B cell (primary cell): ENCODE data around the gene COL1A1. TPM values are rescaled to one million over a fixed set of nuclear protein-coding genes. Genes with fewer than 3 reads are reported as not detected.

Experiments used
- ATAC-seq: fragments of 200-7000 bp; cut with Tn5 transposase; one replicate; pipeline ENCODE4 v1.10.0; 2021; ENCODE audit warnings: low read depth, mild to moderate bottlenecking, moderate number of reproducible peaks, moderate library complexity
- CTCF ChIA-PET: fragments of 350-600 bp; sonication (Branson Sonifier 250); formaldehyde crosslinking; loops from one replicate; lab custom pipeline; 2021; ENCODE audit warnings: antibody characterized with exemption, inconsistent platforms; lab: Charles Lee
- POLR2A ChIA-PET: fragments of 350-600 bp; sonication (Branson Sonifier 250); formaldehyde crosslinking; loops from one replicate; lab custom pipeline; 2021; ENCODE audit warnings: antibody characterized with exemption; lab: Charles Lee
- DNase-seq: peaks from one replicate; pipeline ENCODE4 v3.0.0; 2013
- H2AFZ ChIP-seq: 2 replicates; pipeline ENCODE4 v1.6.1; 2012; ENCODE audit warnings: mild to moderate bottlenecking, low read depth, low read length; ENCODE audit not compliant: insufficient read depth, poor library complexity, severe bottlenecking
- H3K27ac ChIP-seq, 2 donors: 1 replicate in 1 of 2; 2 replicates in 1 of 2; pipeline ENCODE4 v1.5.1; 2012 to 2013; ENCODE audit warnings: low read length in 2 of 2, mild to moderate bottlenecking in 2 of 2, moderate library complexity in 1 of 2
- H3K27me3 ChIP-seq, 4 experiments: fragments of 200-600 bp in 1 of 4; sonication (generic) in 1 of 4; replicated peaks in 1 of 4; 1 replicate in 2 of 4; 2 replicates in 2 of 4; pipeline versions ENCODE4 v1.6.1 to v1.7.0; 2013 to 2016; ENCODE audit warnings: low read length in 3 of 4, mild to moderate bottlenecking in 2 of 4, mixed read lengths in 1 of 4, moderate library complexity in 1 of 4; ENCODE audit not compliant: insufficient read depth in 4 of 4, control insufficient read depth in 3 of 4; ENCODE audit errors: control extremely low read depth in 1 of 4
- H3K36me3 ChIP-seq, 2 experiments: replicated peaks in 1 of 2; 1 replicate in 1 of 2; 2 replicates in 1 of 2; pipeline versions ENCODE4 v1.6.1 to v1.7.1; 2013; ENCODE audit warnings: low read length in 1 of 2; ENCODE audit not compliant: insufficient read depth in 2 of 2, control insufficient read depth in 1 of 2; ENCODE audit errors: control extremely low read depth in 1 of 2, extremely low read depth in 1 of 2
- H3K4me1 ChIP-seq, 2 donors: fragments of 200-600 bp in 1 of 2; sonication (generic) in 1 of 2; 1 replicate in 1 of 2; 2 replicates in 1 of 2; pipeline versions ENCODE4 v1.5.1 to v1.6.1; 2013 to 2017; ENCODE audit warnings: low read length in 2 of 2; ENCODE audit not compliant: control insufficient read depth in 2 of 2, insufficient read depth in 2 of 2
- H3K4me2 ChIP-seq: replicated peaks from 2 replicates; pipeline ENCODE3; 2012; ENCODE audit warnings: mild to moderate bottlenecking, low read depth, low read length; ENCODE audit not compliant: poor library complexity, severe bottlenecking
- H3K4me3 ChIP-seq, 5 experiments: fragments of 200-600 bp in 1 of 5; sonication (generic) in 1 of 5; 1 replicate in 3 of 5; 2 replicates in 2 of 5; pipeline versions ENCODE4 v1.5.1 to v1.7.0; 2011 to 2016; ENCODE audit warnings: low read length in 4 of 5, mild to moderate bottlenecking in 4 of 5, low read depth in 2 of 5, control low read depth in 1 of 5, moderate library complexity in 1 of 5; ENCODE audit not compliant: insufficient read depth in 1 of 5; ENCODE audit errors: control extremely low read depth in 1 of 5, extremely low read depth in 1 of 5
- H3K79me2 ChIP-seq: fragments of 200-600 bp; sonication (generic); one replicate; pipeline ENCODE4 v1.6.0; 2016; ENCODE audit warnings: low read length; ENCODE audit not compliant: control insufficient read depth, insufficient read depth
- H3K9ac ChIP-seq: fragments of 200-600 bp; sonication (generic); 2 replicates; pipeline ENCODE4 v1.6.1; 2017; ENCODE audit warnings: mild to moderate bottlenecking, low read length, moderate library complexity
- H3K9me3 ChIP-seq, 3 donors: one replicate each; pipeline versions ENCODE4 v1.6.1 to v1.7.1; 2013; ENCODE audit warnings: low read length in 2 of 3; ENCODE audit not compliant: control insufficient read depth in 2 of 3, insufficient read depth in 1 of 3; ENCODE audit errors: control extremely low read depth in 1 of 3
- H4K20me1 ChIP-seq: 2 replicates; pipeline ENCODE4 v1.6.0; 2012; ENCODE audit warnings: mild to moderate bottlenecking, low read length; ENCODE audit not compliant: insufficient read depth, control insufficient read depth, poor library complexity, severe bottlenecking
- H3K27ac Mint-ChIP-seq: one replicate; pipeline ENCODE4 v1.8.0; 2021; ENCODE audit warnings: mixed read lengths
- H3K27me3 Mint-ChIP-seq: one replicate; pipeline ENCODE4 v1.8.0; 2021; ENCODE audit warnings: mixed read lengths
- H3K4me1 Mint-ChIP-seq: one replicate; pipeline ENCODE4 v1.8.0; 2021; ENCODE audit warnings: mixed read lengths
- H3K4me3 Mint-ChIP-seq: one replicate; pipeline ENCODE4 v1.8.0; 2021; ENCODE audit warnings: mixed read lengths
- H3K9me3 Mint-ChIP-seq: one replicate; pipeline ENCODE4 v1.8.0; 2022; ENCODE audit warnings: mixed read lengths; ENCODE audit not compliant: insufficient read depth
- CTCF ChIP-seq: fragments of 200-600 bp; IDR thresholded peaks from one replicate; pipeline ENCODE4 v1.8.0; 2022; ENCODE audit warnings: antibody characterized with exemption, mild to moderate bottlenecking
- EZH2 ChIP-seq: IDR thresholded peaks from 2 replicates; pipeline ENCODE4 v1.6.1; 2012; ENCODE audit warnings: borderline replicate concordance, low read depth, mild to moderate bottlenecking, moderate library complexity, low read length; ENCODE audit not compliant: insufficient read depth, poor library complexity, severe bottlenecking
- WGBS: methylation state at CpG from one replicate; pipeline ENCODE4 v1.1.5; 2013; ENCODE audit warnings: missing lambda C conversion rate; ENCODE audit not compliant: insufficient coverage; 5-methylcytosine and 5-hydroxymethylcytosine counted together
- intact Hi-C: fragments of 100-400 bp; cut with micrococcal nuclease; formaldehyde crosslinking; loops from one replicate; pipeline ENCODE4 v1.10.0; 2022
- polyA plus RNA-seq: library from polyadenylated mRNA; depleted of rRNA; stranded (reverse); fragments of >200 nt; gene quantifications from 2 replicates; pipeline ENCODE4 v1.2.3, GENCODE V29; 2012
- total RNA-seq, 2 donors: library from RNA; stranded (reverse); fragments of 120-200 nt in 1 of 2; gene quantifications; 1 replicate in 1 of 2; 2 replicates in 1 of 2; pipeline versions ENCODE4 v1.2.3 to v1.2.4, GENCODE V29; 2013 to 2022

The COL1A1 gene
- total and polyA plus RNA-seq, 2 donors (not counting 1 experiment from before 2014, with no cell fraction given) = 0.66 to 9.1 TPM

GRCh38 chr17:50244771-50245170 lies 43.3 kb upstream of the COL1A1 start:
- Histone ChIP-seq H3K4me1 (no peaks in the 10 kb centered on the region), H3K36me3 (no peaks in the 10 kb centered on the region), H3K4me2 (no peak overlapping the region), H3K9ac (no peak overlapping the region), H2AFZ (no peak overlapping the region), H3K27ac (no peak overlapping the region), H3K79me2 (no peaks in the 10 kb centered on the region), H3K9me3 (peaks cover 3 to 12% (median 7%) of the 10 kb centered on the region in 3 donors), H3K27me3 (peaks cover 0 to 7% (median 4%) of the 10 kb centered on the region in 4 experiments), H3K4me3 (no peak overlapping the region), H4K20me1 (no peaks in the 10 kb centered on the region)
- 100% methylated on average over 5 of the region's 6 CpGs for WGBS
- Mint-ChIP-seq H3K27ac (no peak overlapping the region), H3K27me3 (peaks cover 46% of the 10 kb centered on the region), H3K4me1 (no peaks in the 10 kb centered on the region), H3K4me3 (no peak overlapping the region), H3K9me3 (peaks cover 19% of the 10 kb centered on the region)
- ATAC-seq = no peak
- intact Hi-C loops = no loop called here
- ChIA-PET CTCF (no interaction called here), POLR2A (no interaction called here)
- TF ChIP-seq CTCF (no peak), EZH2 (no peak)
- DNase-seq = no peak

GRCh38 chr17:50241431-50241830 lies 40.0 kb upstream of the COL1A1 start:
- no peak overlapping the region for H3K27ac ChIP-seq
- peaks cover 38% of the 10 kb centered on the region for H3K27me3 Mint-ChIP-seq
- no peak overlapping the region for H3K9ac ChIP-seq
- no peaks in the 10 kb centered on the region for H3K79me2 ChIP-seq
- no peaks in the 10 kb centered on the region for H4K20me1 ChIP-seq
- 86% methylated on average over 2 of the region's 5 CpGs for WGBS
- H3K27ac Mint-ChIP-seq = no peak overlapping the region
- DNase-seq (no peak), ATAC-seq (no peak)
- no peaks in the 10 kb centered on the region for H3K9me3 ChIP-seq
- ChIA-PET CTCF (no interaction called here), POLR2A (no interaction called here)
- intact Hi-C loops = no loop called here
- no peak for TF ChIP-seq EZH2
- no peak for TF ChIP-seq CTCF
- H3K4me2 ChIP-seq = no peak overlapping the region
- H3K4me3 ChIP-seq = no peak overlapping the region
- peaks cover 0 to 6% (median 2%) of the 10 kb centered on the region in 4 experiments for H3K27me3 ChIP-seq
- H3K9me3 Mint-ChIP-seq = no peaks in the 10 kb centered on the region
- H2AFZ ChIP-seq = no peak overlapping the region
- H3K4me1 ChIP-seq = no peaks in the 10 kb centered on the region
- H3K36me3 ChIP-seq = no peaks in the 10 kb centered on the region
- no peaks in the 10 kb centered on the region for H3K4me1 Mint-ChIP-seq
- H3K4me3 Mint-ChIP-seq = no peak overlapping the region
